ENCODE results near the gene ZBTB7C. TPM values are rescaled to one million over a fixed set of nuclear protein-coding genes. Genes with fewer than 3 reads are reported as not detected.

Gene ZBTB7C
- total RNA-seq, 2 experiments from 2014 or later, result 0.05 TPM; not detected in 1

- no peak for DNase-seq
Measured at GRCh38 chr18:48003426-48004349, 405.5 kb downstream of the ZBTB7C start.

GRCh38 chr18:48002933-48003365 lies 406.2 kb downstream of the ZBTB7C start:
- CTCF ChIA-PET, result no interaction called here
- H3K4me1 Mint-ChIP-seq (ENCODE audit: low read depth), result no peaks in the 10 kb centered on the region
- no peak for DNase-seq
- H3K4me3 Mint-ChIP-seq, result no peak overlapping the region
- H3K27me3 Mint-ChIP-seq, result peaks cover 3% of the 10 kb centered on the region
- H3K9me3 Mint-ChIP-seq, result no peaks in the 10 kb centered on the region
- H3K27ac Mint-ChIP-seq, result no peak overlapping the region
- POLR2A ChIA-PET, result no interaction called here
- no peaks in the 10 kb centered on the region for H3K36me3 Mint-ChIP-seq
- intact Hi-C loops (cut with micrococcal nuclease), result no loop called here

More at GRCh38 chr18:48003426-48004349, 405.5 kb downstream of the ZBTB7C start:
- Mint-ChIP-seq H3K27me3 (peaks cover 4% of the 10 kb centered on the region), H3K36me3 (no peaks in the 10 kb centered on the region), H3K9me3 (no peaks in the 10 kb centered on the region), H3K4me1 (ENCODE audit: low read depth) (no peaks in the 10 kb centered on the region), H3K4me3 (no peak overlapping the region), H3K27ac (no peak overlapping the region)
- POLR2A ChIA-PET, result no interaction called here
- CTCF ChIA-PET, result interaction anchor here (1.0 kb wide), 1 partner anchor 255 kb away, joined by 3 read pairs; no protein-coding TSS in a partner anchor
- intact Hi-C loops (cut with micrococcal nuclease), result no loop called here

GRCh38 chr18:48000701-48001100 lies 408.5 kb downstream of the ZBTB7C start:
- no peaks in the 10 kb centered on the region for H3K27me3 Mint-ChIP-seq
- H3K27ac Mint-ChIP-seq, result no peak overlapping the region
- DNase-seq, result no peak
- peaks cover 16% of the 10 kb centered on the region for H3K9me3 Mint-ChIP-seq
- no peaks in the 10 kb centered on the region for H3K4me1 Mint-ChIP-seq (ENCODE audit: low read depth)
- ChIA-PET CTCF (no interaction called here), POLR2A (no interaction called here)
- H3K4me3 Mint-ChIP-seq, result no peak overlapping the region
- H3K36me3 Mint-ChIP-seq, result peaks cover 2% of the 10 kb centered on the region
- intact Hi-C loops (cut with micrococcal nuclease), result no loop called here

- no peaks in the 10 kb centered on the region for H3K4me1 Mint-ChIP-seq (ENCODE audit: low read depth)
- H3K4me3 Mint-ChIP-seq, result no peak overlapping the region
- POLR2A ChIA-PET, result no interaction called here
- CTCF ChIA-PET, result no interaction called here
- H3K36me3 Mint-ChIP-seq, result peaks cover 2% of the 10 kb centered on the region
- H3K27ac Mint-ChIP-seq, result no peak overlapping the region
- intact Hi-C loops (cut with micrococcal nuclease), result loop anchor here (5.0 kb wide), 2 partner anchors 68 to 228 kb away; partner anchors contain the start of gene SMAD2
- DNase-seq, result no peak
- H3K27me3 Mint-ChIP-seq, result no peaks in the 10 kb centered on the region
- H3K9me3 Mint-ChIP-seq, result peaks cover 16% of the 10 kb centered on the region
Measured at GRCh38 chr18:47999801-48000248, 409.4 kb downstream of the ZBTB7C start.

- H3K27me3 Mint-ChIP-seq, result no peaks in the 10 kb centered on the region
- H3K4me1 Mint-ChIP-seq (ENCODE audit: low read depth), result no peaks in the 10 kb centered on the region
- ChIA-PET POLR2A (interaction anchor here (0.5 kb wide), 1 partner anchor 212 kb away, joined by 3 read pairs; no protein-coding TSS in a partner anchor), CTCF (interaction anchor here (0.5 to 4.0 kb wide), 21 partner anchors 10 to 230 kb away, joined by 3 to 37 read pairs (median 4); no protein-coding TSS in a partner anchor)
- H3K27ac Mint-ChIP-seq, result no peak overlapping the region
- H3K4me3 Mint-ChIP-seq, result no peak overlapping the region
- H3K36me3 Mint-ChIP-seq, result peaks cover 2% of the 10 kb centered on the region
- peak; percentile 65 for DNase-seq
- intact Hi-C loops (cut with micrococcal nuclease), result loop anchor here (5.0 kb wide), 2 partner anchors 65 to 225 kb away; partner anchors contain the start of gene SMAD2
- H3K9me3 Mint-ChIP-seq, result peaks cover 16% of the 10 kb centered on the region
Measured at GRCh38 chr18:47997338-47997780, 411.8 kb downstream of the ZBTB7C start.

- ChIA-PET POLR2A (no interaction called here), CTCF (interaction anchor here (0.9 to 4.0 kb wide), 5 partner anchors 9 to 225 kb away, joined by 3 to 37 read pairs (median 10); no protein-coding TSS in a partner anchor)
- Mint-ChIP-seq H3K27me3 (peaks cover 4% of the 10 kb centered on the region), H3K4me1 (ENCODE audit: low read depth) (no peaks in the 10 kb centered on the region), H3K36me3 (peaks cover 2% of the 10 kb centered on the region), H3K9me3 (peaks cover 16% of the 10 kb centered on the region), H3K27ac (no peak overlapping the region), H3K4me3 (no peak overlapping the region)
- DNase-seq, result no peak
- intact Hi-C loops (cut with micrococcal nuclease), result loop anchor here (5.0 kb wide), 2 partner anchors 64 to 224 kb away; partner anchors contain the start of gene SMAD2
Measured at GRCh38 chr18:47996091-47996541, 413.1 kb downstream of the ZBTB7C start.

GRCh38 chr18:47995654-47996053 lies 413.5 kb downstream of the ZBTB7C start:
- Mint-ChIP-seq H3K36me3 (peaks cover 2% of the 10 kb centered on the region), H3K4me1 (ENCODE audit: low read depth) (no peaks in the 10 kb centered on the region), H3K27ac (no peak overlapping the region), H3K27me3 (peaks cover 6% of the 10 kb centered on the region), H3K9me3 (peaks cover 16% of the 10 kb centered on the region), H3K4me3 (no peak overlapping the region)
- DNase-seq, result no peak
- ChIA-PET POLR2A (no interaction called here), CTCF (interaction anchor here (1.0 to 4.0 kb wide), 2 partner anchors 11 to 224 kb away, joined by 3 to 37 read pairs; no protein-coding TSS in a partner anchor)
- intact Hi-C loops (cut with micrococcal nuclease), result loop anchor here (5.0 kb wide), 2 partner anchors 63 to 223 kb away; partner anchors contain the start of gene SMAD2

- intact Hi-C loops (cut with micrococcal nuclease), result no loop called here
- H3K9me3 Mint-ChIP-seq, result peaks cover 16% of the 10 kb centered on the region
- no peak overlapping the region for H3K27ac Mint-ChIP-seq
- peaks cover 11% of the 10 kb centered on the region for H3K27me3 Mint-ChIP-seq
- H3K4me1 Mint-ChIP-seq (ENCODE audit: low read depth), result no peaks in the 10 kb centered on the region
- CTCF ChIA-PET, result interaction anchor here (1.0 kb wide), 1 partner anchor 232 kb away, joined by 3 read pairs; no protein-coding TSS in a partner anchor
- DNase-seq, result no peak
- H3K4me3 Mint-ChIP-seq, result no peak overlapping the region
- POLR2A ChIA-PET, result no interaction called here
- peaks cover 2% of the 10 kb centered on the region for H3K36me3 Mint-ChIP-seq
Measured at GRCh38 chr18:47993409-47993808, 415.8 kb downstream of the ZBTB7C start.

- peaks cover 11% of the 10 kb centered on the region for H3K27me3 Mint-ChIP-seq
- H3K4me1 Mint-ChIP-seq (ENCODE audit: low read depth), result no peaks in the 10 kb centered on the region
- no peak overlapping the region for H3K4me3 Mint-ChIP-seq
- H3K27ac Mint-ChIP-seq, result no peak overlapping the region
- CTCF ChIA-PET, result interaction anchor here (1.0 kb wide), 1 partner anchor 232 kb away, joined by 3 read pairs; no protein-coding TSS in a partner anchor
- peaks cover 16% of the 10 kb centered on the region for H3K9me3 Mint-ChIP-seq
- peaks cover 2% of the 10 kb centered on the region for H3K36me3 Mint-ChIP-seq
- intact Hi-C loops (cut with micrococcal nuclease), result no loop called here
- no peak for DNase-seq
- POLR2A ChIA-PET, result no interaction called here
Measured at GRCh38 chr18:47992976-47993375, 416.2 kb downstream of the ZBTB7C start.

GRCh38 chr18:47992266-47992665 lies 416.9 kb downstream of the ZBTB7C start:
- Mint-ChIP-seq H3K27me3 (peaks cover 11% of the 10 kb centered on the region), H3K27ac (no peak overlapping the region), H3K9me3 (peaks cover 11% of the 10 kb centered on the region), H3K4me3 (no peak overlapping the region), H3K36me3 (no peaks in the 10 kb centered on the region), H3K4me1 (ENCODE audit: low read depth) (no peaks in the 10 kb centered on the region)
- ChIA-PET POLR2A (no interaction called here), CTCF (no interaction called here)
- no peak for DNase-seq
- intact Hi-C loops (cut with micrococcal nuclease), result no loop called here

- no peaks in the 10 kb centered on the region for H3K36me3 Mint-ChIP-seq
- POLR2A ChIA-PET, result no interaction called here
- intact Hi-C loops (cut with micrococcal nuclease), result no loop called here
Measured at GRCh38 chr18:47990981-47991380, 418.2 kb downstream of the ZBTB7C start.

GRCh38 chr18:47987388-47987699 lies 421.8 kb downstream of the ZBTB7C start:
- DNase-seq, result no peak
- no peaks in the 10 kb centered on the region for H3K9me3 Mint-ChIP-seq
- intact Hi-C loops (cut with micrococcal nuclease), result no loop called here
- H3K27ac Mint-ChIP-seq, result no peak overlapping the region
- peaks cover 11% of the 10 kb centered on the region for H3K27me3 Mint-ChIP-seq
- ChIA-PET POLR2A (no interaction called here), CTCF (interaction anchor here (0.7 to 1.7 kb wide), 4 partner anchors 10 to 213 kb away, joined by 3 to 10 read pairs (median 3); no protein-coding TSS in a partner anchor)
- no peaks in the 10 kb centered on the region for H3K36me3 Mint-ChIP-seq
- no peaks in the 10 kb centered on the region for H3K4me1 Mint-ChIP-seq (ENCODE audit: low read depth)
- H3K4me3 Mint-ChIP-seq, result no peak overlapping the region

More at GRCh38 chr18:47990981-47991380, 418.2 kb downstream of the ZBTB7C start:
- Mint-ChIP-seq H3K27me3 (peaks cover 11% of the 10 kb centered on the region), H3K4me1 (ENCODE audit: low read depth) (no peaks in the 10 kb centered on the region), H3K4me3 (no peak overlapping the region), H3K27ac (no peak overlapping the region), H3K9me3 (no peaks in the 10 kb centered on the region)
- CTCF ChIA-PET, result no interaction called here
- DNase-seq, result no peak
